ENCODE data around the gene MACROD2. TPM values are rescaled to one million over a fixed set of nuclear protein-coding genes. Genes with fewer than 3 reads are reported as not detected.

Gene MACROD2
- total RNA-seq, 1 donor from 2014 or later, result 3.5 TPM

- no peak for DNase-seq (ENCODE audit: low spot score in 2 of 2)
- intact Hi-C loops (cut with DNase I), result no loop called here
- Histone ChIP-seq H3K4me3 (no peak overlapping the region), H3K4me1 (no peaks in the 10 kb centered on the region), H3K27ac (no peak overlapping the region), H3K27me3 (no peaks in the 10 kb centered on the region), H3K9me3 (no peaks in the 10 kb centered on the region), H3K36me3 (no peaks in the 10 kb centered on the region)
- TF ChIP-seq CTCF (IDR thresholded peaks at IDR 0.05), result no peak
These were observed 2034.9 kb downstream of the MACROD2 start for GRCh38 chr20:16030253-16030652.

GRCh38 chr20:16035576-16035975 lies 2040.3 kb downstream of the MACROD2 start:
- no peak for TF ChIP-seq CTCF (IDR thresholded peaks at IDR 0.05)

GRCh38 chr20:16036331-16036730 lies 2041.0 kb downstream of the MACROD2 start:
- intact Hi-C loops (cut with DNase I), result no loop called here
- peaks cover 0 to 3% of the 10 kb centered on the region in 2 donors for H3K4me1 ChIP-seq
- no peaks in the 10 kb centered on the region for H3K27me3 ChIP-seq
- H3K36me3 ChIP-seq, result no peaks in the 10 kb centered on the region
- no peak for DNase-seq (ENCODE audit: low spot score in 2 of 2)
- H3K9me3 ChIP-seq, result no peaks in the 10 kb centered on the region
- no peak overlapping the region for H3K4me3 ChIP-seq
- no peak overlapping the region for H3K27ac ChIP-seq
- TF ChIP-seq CTCF (IDR thresholded peaks at IDR 0.05), result no peak

More at GRCh38 chr20:16035576-16035975, 2040.3 kb downstream of the MACROD2 start:
- Histone ChIP-seq H3K27me3 (no peaks in the 10 kb centered on the region), H3K36me3 (no peaks in the 10 kb centered on the region), H3K4me3 (no peak overlapping the region), H3K9me3 (no peaks in the 10 kb centered on the region), H3K4me1 (peaks cover 0 to 3% of the 10 kb centered on the region in 2 donors), H3K27ac (no peak overlapping the region)
- intact Hi-C loops (cut with DNase I), result no loop called here
- DNase-seq (ENCODE audit: low spot score in 2 of 2), result no peak

- Histone ChIP-seq H3K4me3 (no peak overlapping the region), H3K27ac (no peak overlapping the region), H3K4me1 (peaks cover 0 to 3% of the 10 kb centered on the region in 2 donors), H3K9me3 (no peaks in the 10 kb centered on the region), H3K36me3 (no peaks in the 10 kb centered on the region), H3K27me3 (no peaks in the 10 kb centered on the region)
- no peak for DNase-seq (ENCODE audit: low spot score in 2 of 2)
- no peak for TF ChIP-seq CTCF (IDR thresholded peaks at IDR 0.05)
- intact Hi-C loops (cut with DNase I), result no loop called here
These were observed 2045.4 kb downstream of the MACROD2 start for GRCh38 chr20:16040742-16041141.

DNA sequence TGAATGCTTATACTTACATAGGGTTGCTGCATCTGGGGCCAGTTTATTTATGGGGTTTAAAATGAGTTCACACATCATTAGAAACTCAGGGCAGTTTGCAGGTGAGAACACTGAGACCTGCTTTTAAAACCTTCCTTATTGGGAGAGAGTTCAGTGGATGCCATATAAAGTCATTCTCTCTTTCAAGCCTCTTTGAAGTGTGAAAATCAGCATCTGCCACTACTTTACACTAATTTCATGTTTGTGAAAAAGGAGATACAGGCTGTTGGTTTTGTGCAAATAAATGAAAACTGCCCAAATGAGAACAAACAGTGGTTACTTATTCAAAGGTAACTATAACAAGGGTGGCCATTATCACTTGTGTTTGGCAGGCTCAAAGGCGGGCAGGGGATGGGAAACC lies 2047.4 kb downstream of the MACROD2 start:
- Histone ChIP-seq H3K27ac (no peak overlapping the region), H3K9me3 (no peaks in the 10 kb centered on the region), H3K4me1 (no peaks in the 10 kb centered on the region), H3K27me3 (no peaks in the 10 kb centered on the region), H3K36me3 (no peaks in the 10 kb centered on the region), H3K4me3 (no peak overlapping the region)
- DNase-seq (ENCODE audit: low spot score in 2 of 2), result no peak
- no peak for TF ChIP-seq CTCF (IDR thresholded peaks at IDR 0.05)
- intact Hi-C loops (cut with DNase I), result no loop called here

DNA sequence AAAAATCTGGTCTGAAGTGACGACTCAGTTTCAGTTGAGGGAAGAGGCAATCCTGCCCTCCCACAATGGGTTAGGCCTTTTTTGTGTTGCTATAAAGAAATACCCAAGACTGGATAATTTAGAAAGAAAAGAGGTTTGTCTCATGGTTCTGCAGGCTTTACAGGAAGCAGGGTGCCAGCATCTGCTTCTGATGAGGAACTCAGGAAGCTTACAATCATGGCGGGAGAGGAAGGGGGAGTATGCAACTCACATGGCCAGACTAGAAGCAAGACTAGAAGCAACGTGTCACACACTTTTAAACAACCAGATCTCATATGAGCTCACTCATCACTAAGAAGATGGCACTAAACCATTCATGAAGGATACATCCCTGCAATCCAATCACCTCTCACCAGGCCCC lies 2048.6 kb downstream of the MACROD2 start:
- no peaks in the 10 kb centered on the region for H3K9me3 ChIP-seq
- intact Hi-C loops (cut with DNase I), result no loop called here
- H3K4me3 ChIP-seq, result no peak overlapping the region
- H3K27ac ChIP-seq, result no peak overlapping the region
- DNase-seq (ENCODE audit: low spot score in 2 of 2), result no peak
- H3K36me3 ChIP-seq, result no peaks in the 10 kb centered on the region
- no peaks in the 10 kb centered on the region for H3K27me3 ChIP-seq
- no peaks in the 10 kb centered on the region for H3K4me1 ChIP-seq
- no peak for TF ChIP-seq CTCF (IDR thresholded peaks at IDR 0.05)
